GM10266 (cell line): ENCODE data around the gene MAPKAPK3.
"Not testable (repeated sequence)": the region's sequence is repeated elsewhere in the genome, so short reads cannot be mapped to it uniquely, and the experiment has no call there.

Source experiments
- DNase-seq: peaks from one replicate; pipeline ENCODE4 v3.0.0; 2012; ENCODE audit errors: extremely low spot score
- TF ChIP-seq, protein P1 (sequence below): IDR thresholded peaks from 2 replicates; pipeline ENCODE4 v1.5.1; 2012; ENCODE audit warnings: mild to moderate bottlenecking, low read depth; ENCODE audit not compliant: control insufficient read depth, insufficient read depth; ENCODE audit errors: missing control alignments

MAPKAPK3 gene

DNA sequence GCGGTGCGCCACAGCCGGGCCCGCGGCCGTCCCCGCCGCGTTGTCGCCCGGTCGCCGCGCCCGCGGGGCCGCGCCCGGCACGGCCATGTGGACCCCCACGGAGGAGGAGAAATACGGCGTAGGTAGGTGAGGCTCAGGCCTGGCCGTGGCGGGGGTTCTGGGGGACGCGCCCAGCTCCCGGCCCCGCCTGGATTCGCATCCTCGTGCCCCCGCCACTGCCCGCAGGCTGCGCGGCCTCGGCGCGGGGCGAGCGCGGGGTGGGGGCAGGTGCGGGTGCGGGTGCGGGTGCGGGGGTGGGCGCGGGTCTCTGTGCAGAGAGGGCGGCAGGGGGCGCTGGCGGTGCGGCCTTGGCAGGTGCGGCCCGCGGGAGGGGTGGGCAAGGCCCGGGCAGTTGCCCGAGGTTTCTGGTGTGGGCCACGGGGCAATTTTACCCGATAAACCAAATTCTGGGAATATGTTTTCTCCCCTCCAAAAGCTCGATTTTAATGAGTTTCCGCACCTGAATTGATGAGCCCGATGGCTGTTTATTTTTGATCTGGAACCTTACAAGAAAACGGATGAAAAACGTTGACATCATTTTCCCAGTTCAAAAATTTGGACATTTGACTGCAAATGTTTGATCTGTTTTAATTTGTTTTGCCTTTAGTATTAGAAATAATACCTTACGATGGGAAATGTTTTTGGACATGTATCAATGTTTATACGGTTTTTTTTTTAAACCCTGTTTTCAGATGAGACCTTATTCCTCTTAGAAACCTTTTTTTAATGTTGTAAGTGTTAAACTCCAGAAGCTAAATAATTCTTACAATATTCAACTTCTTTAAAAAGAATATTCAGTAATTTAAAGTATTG, 58.5 kb downstream of the MAPKAPK3 start:
- TF ChIP-seq, protein P1, sequence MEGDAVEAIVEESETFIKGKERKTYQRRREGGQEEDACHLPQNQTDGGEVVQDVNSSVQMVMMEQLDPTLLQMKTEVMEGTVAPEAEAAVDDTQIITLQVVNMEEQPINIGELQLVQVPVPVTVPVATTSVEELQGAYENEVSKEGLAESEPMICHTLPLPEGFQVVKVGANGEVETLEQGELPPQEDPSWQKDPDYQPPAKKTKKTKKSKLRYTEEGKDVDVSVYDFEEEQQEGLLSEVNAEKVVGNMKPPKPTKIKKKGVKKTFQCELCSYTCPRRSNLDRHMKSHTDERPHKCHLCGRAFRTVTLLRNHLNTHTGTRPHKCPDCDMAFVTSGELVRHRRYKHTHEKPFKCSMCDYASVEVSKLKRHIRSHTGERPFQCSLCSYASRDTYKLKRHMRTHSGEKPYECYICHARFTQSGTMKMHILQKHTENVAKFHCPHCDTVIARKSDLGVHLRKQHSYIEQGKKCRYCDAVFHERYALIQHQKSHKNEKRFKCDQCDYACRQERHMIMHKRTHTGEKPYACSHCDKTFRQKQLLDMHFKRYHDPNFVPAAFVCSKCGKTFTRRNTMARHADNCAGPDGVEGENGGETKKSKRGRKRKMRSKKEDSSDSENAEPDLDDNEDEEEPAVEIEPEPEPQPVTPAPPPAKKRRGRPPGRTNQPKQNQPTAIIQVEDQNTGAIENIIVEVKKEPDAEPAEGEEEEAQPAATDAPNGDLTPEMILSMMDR, result peak; percentile 38
- peak; percentile 50 for DNase-seq

DNA sequence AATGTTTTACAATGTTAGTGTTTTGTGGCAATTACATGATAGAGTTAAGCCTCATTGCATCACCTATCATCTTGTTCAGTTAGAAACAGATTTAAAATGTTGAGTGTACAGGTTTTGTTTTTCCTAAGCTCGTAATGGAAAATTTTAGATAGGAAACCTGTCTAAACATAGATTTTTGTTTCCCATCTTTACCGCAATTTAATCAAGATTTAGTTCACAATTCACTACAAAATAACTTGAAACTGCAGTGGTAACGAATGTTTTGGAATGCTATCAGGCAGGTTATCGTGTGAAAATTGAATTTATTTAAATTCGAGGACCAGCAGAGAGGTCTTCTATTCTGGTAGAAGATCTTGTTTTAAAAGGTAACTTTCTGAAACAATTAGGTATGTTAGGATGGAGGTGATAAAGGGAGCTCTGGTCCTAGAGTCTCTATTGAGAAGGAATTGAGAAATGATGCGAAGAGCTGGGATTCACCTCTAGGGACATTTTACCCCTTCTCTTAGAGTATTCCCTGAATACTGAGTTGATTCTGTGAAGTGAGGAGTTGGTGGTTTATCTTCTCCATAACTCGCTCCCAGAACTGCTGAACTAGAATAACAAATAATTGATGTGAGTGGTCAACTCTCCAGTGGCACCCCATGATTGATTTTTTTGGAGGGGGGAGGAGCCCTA, 59.2 kb downstream of the MAPKAPK3 start:
- no peak for DNase-seq
- TF ChIP-seq, protein P1, result no peak

DNA sequence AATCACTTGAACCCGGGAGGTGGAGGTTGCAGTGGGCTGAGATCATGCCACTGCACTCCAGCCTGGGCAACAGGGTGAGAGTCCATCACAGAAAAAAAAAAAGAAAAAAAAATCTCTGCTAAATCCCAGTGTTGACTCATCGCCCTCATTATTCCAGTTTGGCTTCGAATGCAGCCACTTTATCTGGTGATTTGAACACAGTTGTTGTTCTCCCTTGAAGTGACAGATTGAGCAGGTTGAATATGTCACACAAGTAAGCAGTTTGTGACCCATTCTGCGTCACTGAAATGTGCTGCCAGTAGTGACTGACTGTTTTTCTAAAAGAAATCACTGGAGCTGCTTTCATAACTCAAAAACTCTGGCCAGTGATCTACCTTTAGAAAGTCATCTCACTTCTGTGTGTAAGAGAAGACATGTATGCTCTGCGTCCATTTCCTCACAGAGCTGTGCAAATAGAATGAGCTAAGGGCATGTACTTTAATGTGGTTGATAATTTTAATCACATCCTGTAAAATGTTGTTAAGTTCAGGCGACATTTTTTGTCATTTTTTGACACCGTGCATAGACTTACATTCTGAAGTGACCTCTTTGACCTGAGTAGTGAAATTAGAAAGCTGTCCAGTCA, 70.3 kb downstream of the MAPKAPK3 start:
- TF ChIP-seq, protein P1, result no peak
- no peak for DNase-seq

DNA sequence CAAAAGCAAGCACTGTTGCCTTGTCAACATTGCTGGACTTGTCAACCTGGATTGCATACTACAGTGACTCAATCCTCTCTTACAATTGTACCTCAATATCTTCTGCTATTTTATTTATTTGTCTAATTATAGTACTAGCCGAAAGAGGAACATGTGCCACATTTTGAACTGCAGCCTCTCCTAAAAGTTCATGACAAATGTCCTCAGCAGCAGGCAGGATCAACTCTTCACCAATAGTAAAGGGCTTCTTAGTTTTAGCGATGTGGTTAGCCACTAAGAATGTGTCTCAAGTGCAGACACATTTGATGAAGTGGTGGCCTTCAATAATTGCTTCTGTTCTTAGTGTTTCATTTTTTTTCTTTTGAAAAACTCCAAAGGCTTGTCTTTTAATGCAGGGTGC, 71.0 kb downstream of the MAPKAPK3 start:
- TF ChIP-seq, protein P1, result no peak
- DNase-seq, result no peak

DNA sequence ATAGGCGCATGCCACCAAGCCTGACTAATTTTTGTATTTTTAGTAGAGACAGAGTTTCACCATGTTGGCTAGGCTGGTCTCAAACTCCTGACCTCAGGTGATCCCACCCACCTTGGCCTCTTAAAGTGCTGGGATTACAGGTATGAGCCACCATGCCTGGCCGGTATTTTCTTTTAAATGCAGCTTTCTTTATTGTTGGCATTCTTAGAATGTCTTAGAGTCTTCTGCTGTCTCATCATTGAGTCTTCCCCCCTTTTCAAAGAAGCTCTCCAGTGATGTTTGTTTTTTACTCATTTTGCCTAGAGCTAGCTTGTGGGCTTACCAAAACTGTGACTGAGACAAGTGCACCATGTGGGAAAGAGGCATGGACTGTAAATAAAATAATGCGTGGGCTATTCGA, 71.7 kb downstream of the MAPKAPK3 start:
- DNase-seq, result not testable (repeated sequence)

DNA sequence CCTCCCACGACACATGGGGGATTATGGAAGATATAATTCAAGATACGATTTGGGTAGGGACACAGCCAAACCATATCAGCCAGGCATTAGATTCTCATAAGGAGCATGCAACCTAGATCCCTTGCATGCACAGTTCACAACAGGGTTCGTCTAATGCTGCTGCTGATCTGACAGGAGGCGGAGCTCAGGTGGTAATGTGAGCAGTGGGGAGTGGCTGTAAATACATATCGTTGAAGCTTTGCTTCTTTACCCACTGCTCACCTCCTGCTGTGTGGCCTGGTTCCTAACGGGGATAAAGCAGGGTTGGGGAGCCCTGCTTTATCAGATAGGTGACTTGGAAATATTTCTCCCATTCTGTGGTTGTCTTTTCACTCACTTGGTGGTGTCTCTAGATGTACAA, 72.6 kb downstream of the MAPKAPK3 start:
- TF ChIP-seq, protein P1, result no peak
- no peak for DNase-seq

DNA sequence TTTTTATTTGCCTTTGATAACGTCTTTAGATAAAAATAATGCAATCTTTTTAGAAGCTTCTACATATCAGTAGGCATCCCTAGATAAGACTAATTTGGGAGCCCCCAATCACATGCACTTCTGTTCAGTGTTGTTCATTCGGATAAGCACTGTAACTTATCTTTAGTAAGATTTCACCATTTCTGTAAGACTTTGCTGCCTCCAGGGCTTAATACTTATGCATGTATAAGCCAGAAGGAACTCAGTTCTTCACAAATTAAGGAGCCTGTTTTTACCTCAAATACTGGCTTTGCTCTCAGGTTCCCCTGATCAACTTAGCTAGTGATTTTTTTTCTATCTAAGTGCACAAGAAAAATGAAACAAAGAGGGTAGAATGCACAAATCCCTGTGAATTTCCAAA, 78.1 kb downstream of the MAPKAPK3 start:
- DNase-seq, result no peak
- TF ChIP-seq, protein P1, result no peak
